Spleen (tissue), 13 donors: ENCODE results near the gene SET. TPM values are rescaled to one million over a fixed set of nuclear protein-coding genes. Genes with fewer than 3 reads are reported as not detected.

Experiments
- DNase-seq: peaks from one replicate; pipeline ENCODE4 v3.0.0-alpha.2; 2020
- H3K27ac ChIP-seq, 8 donors: fragments of 200-600 bp; sonication (generic) in 7 of 8; 1 replicate in 4 of 8; 2 replicates in 4 of 8; pipeline versions ENCODE4 v1.5.0 to v1.8.0; 2016 to 2021; ENCODE audit warnings: inconsistent platforms in 4 of 8, mild to moderate bottlenecking in 4 of 8, moderate library complexity in 1 of 8
- H3K27me3 ChIP-seq, 7 donors: fragments of 200-600 bp; sonication (generic) in 6 of 7; replicated peaks in 1 of 7; 1 replicate in 4 of 7; 2 replicates in 3 of 7; pipeline versions ENCODE4 v1.5.0 to v1.8.0; 2016 to 2021; ENCODE audit warnings: inconsistent platforms in 3 of 7, mild to moderate bottlenecking in 1 of 7
- H3K36me3 ChIP-seq, 6 donors: fragments of 200-600 bp; sonication (generic) in 5 of 6; 1 replicate in 4 of 6; 2 replicates in 2 of 6; pipeline versions ENCODE4 v1.5.0 to v1.8.0; 2016 to 2021; ENCODE audit warnings: inconsistent platforms in 2 of 6
- H3K4me1 ChIP-seq, 6 donors: fragments of 200-600 bp; sonication (generic) in 5 of 6; 1 replicate in 3 of 6; 2 replicates in 3 of 6; pipeline versions ENCODE4 v1.5.0 to v1.8.0; 2016 to 2021; ENCODE audit warnings: inconsistent platforms in 3 of 6
- H3K4me3 ChIP-seq, 8 donors: fragments of 200-600 bp; sonication (generic) in 7 of 8; 1 replicate in 4 of 8; 2 replicates in 4 of 8; pipeline versions ENCODE4 v1.5.0 to v1.8.0; 2016 to 2021; ENCODE audit warnings: inconsistent platforms in 4 of 8, mild to moderate bottlenecking in 4 of 8, moderate library complexity in 2 of 8
- H3K9me3 ChIP-seq, 8 donors: fragments of 200-600 bp; sonication (generic) in 7 of 8; 1 replicate in 4 of 8; 2 replicates in 4 of 8; pipeline versions ENCODE4 v1.5.0 to v1.8.0; 2016 to 2021; ENCODE audit warnings: inconsistent platforms in 4 of 8
- POLR2A ChIP-seq, 3 donors: fragments of 450-650 bp; IDR thresholded peaks; one replicate each; pipeline ENCODE4 v1.5.1; 2017; ENCODE audit warnings: antibody characterized with exemption in 3 of 3, mild to moderate bottlenecking in 1 of 3
- POLR2AphosphoS5 ChIP-seq, 3 donors: sonication (generic); formaldehyde crosslinking; IDR thresholded peaks; one replicate each; pipeline ENCODE4 v1.5.1; 2017; ENCODE audit warnings: antibody characterized with exemption in 3 of 3
- WGBS, 5 donors: extraction: QIAGEN DNeasy Blood & Tissue Kit in 3 of 5; methylation state at CpG; one replicate each; pipeline versions ENCODE4 v1.1.5 to v1.1.7; 2013 to 2018; 5-methylcytosine and 5-hydroxymethylcytosine counted together
- intact Hi-C: fragments of 100-400 bp; cut with DNase I; formaldehyde crosslinking; loops from one replicate; pipeline ENCODE4 v1.15.0; 2023; ENCODE audit warnings: low total_unique reads
- long read RNA-seq, 2 donors: transcript quantifications; one replicate each; lab custom pipeline, GENCODE V29; 2026
- polyA plus RNA-seq, 3 donors: library from polyadenylated mRNA; stranded (reverse); fragments of 200-250 nt; gene quantifications; one replicate each; pipeline ENCODE4 v1.2.1, GENCODE V29; 2013
- total RNA-seq, 7 donors: library from RNA; depleted of rRNA in 3 of 7; stranded (reverse); fragments of >200 nt in 3 of 7; fragmentation: NEBNext Ultra II Directional in 4 of 7; extraction: Animal tissue kit (Norgen Biotek cat#: 25700) in 4 of 7; gene quantifications; one replicate each; pipeline versions ENCODE4 v1.1.0 to v1.2.1, GENCODE V29; 2016 to 2021
- TF ChIP-seq, protein P1 (sequence below), 11 experiments: fragments of 200-600 bp in 7 of 11; fragments of 450-650 bp in 4 of 11; sonication (generic) in 4 of 11; IDR thresholded peaks in 8 of 11; conservative IDR thresholded peaks in 3 of 11; 1 replicate in 7 of 11; 2 replicates in 4 of 11; pipeline versions ENCODE4 v1.4.0 to v1.8.0; 2016 to 2021; ENCODE audit warnings: antibody characterized with exemption in 11 of 11, inconsistent platforms in 4 of 11, mild to moderate bottlenecking in 1 of 11
- donor health status: healthy with polysubstance abuse.
- donor health status: DM: no; HTN: no; CAD: no; lungs with moderate emphysema.
- donor health status: DM: no; HTN: no; CAD: no.
- donor health status: Bipolar disorder and iron deficiency.
- donor health status: healthy.
- donor health status: DM: no; HTN: no; CAD: no.
- donor health status: DM: yes; HTN: yes; CAD: no.

SET gene, protein sequence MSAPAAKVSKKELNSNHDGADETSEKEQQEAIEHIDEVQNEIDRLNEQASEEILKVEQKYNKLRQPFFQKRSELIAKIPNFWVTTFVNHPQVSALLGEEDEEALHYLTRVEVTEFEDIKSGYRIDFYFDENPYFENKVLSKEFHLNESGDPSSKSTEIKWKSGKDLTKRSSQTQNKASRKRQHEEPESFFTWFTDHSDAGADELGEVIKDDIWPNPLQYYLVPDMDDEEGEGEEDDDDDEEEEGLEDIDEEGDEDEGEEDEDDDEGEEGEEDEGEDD
- total RNA-seq = 100 to 1,000 TPM; 140 to 251 (median 216) TPM
- polyA plus RNA-seq = 100 to 1,000 TPM; 127 to 159 (median 158) TPM
- long read RNA-seq, donor 1, transcript SET-201 (8 exons, 2,915 nt) = major isoform, 102 of 257 reads
- long read RNA-seq, donor 1, transcript SET-204 (8 exons, 2,850 nt) = minor isoform, 9 of 257 reads
- long read RNA-seq, donor 1, partial matches to known transcripts = 146 of 257 reads
- long read RNA-seq, donor 1, other reads (novel, unspliced or antisense) = 0 of 257 reads
- long read RNA-seq, donor 2, transcript SET-201 (8 exons, 2,915 nt) = major isoform, 86 of 192 reads
- long read RNA-seq, donor 2, transcript SET-204 (8 exons, 2,850 nt) = minor isoform, 5 of 192 reads
- long read RNA-seq, donor 2, partial matches to known transcripts = 101 of 192 reads
- long read RNA-seq, donor 2, other reads (novel, unspliced or antisense) = 0 of 192 reads

- no peaks in the 10 kb centered on the region for H3K27me3 ChIP-seq
- peak; percentile 99 for DNase-seq
- WGBS, 5 donors = 1 to 12% (median 8%) methylated on average over 20 to 93 of the region's 93 CpGs
- H3K4me1 ChIP-seq = peaks cover 44 to 82% (median 60%) of the 10 kb centered on the region in 6 donors
- TF ChIP-seq POLR2A (IDR thresholded peaks at IDR 0.05) (peak in 2 of 3 donors; percentile 30 to 88), POLR2AphosphoS5 (IDR thresholded peaks at IDR 0.05) (peak; percentile 93 to 94 (median 93))
- TF ChIP-seq, protein P1, sequence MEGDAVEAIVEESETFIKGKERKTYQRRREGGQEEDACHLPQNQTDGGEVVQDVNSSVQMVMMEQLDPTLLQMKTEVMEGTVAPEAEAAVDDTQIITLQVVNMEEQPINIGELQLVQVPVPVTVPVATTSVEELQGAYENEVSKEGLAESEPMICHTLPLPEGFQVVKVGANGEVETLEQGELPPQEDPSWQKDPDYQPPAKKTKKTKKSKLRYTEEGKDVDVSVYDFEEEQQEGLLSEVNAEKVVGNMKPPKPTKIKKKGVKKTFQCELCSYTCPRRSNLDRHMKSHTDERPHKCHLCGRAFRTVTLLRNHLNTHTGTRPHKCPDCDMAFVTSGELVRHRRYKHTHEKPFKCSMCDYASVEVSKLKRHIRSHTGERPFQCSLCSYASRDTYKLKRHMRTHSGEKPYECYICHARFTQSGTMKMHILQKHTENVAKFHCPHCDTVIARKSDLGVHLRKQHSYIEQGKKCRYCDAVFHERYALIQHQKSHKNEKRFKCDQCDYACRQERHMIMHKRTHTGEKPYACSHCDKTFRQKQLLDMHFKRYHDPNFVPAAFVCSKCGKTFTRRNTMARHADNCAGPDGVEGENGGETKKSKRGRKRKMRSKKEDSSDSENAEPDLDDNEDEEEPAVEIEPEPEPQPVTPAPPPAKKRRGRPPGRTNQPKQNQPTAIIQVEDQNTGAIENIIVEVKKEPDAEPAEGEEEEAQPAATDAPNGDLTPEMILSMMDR (IDR thresholded peaks at IDR 0.05 in 8 of 11, conservative IDR thresholded peaks at IDR 0.05 in 3 of 11) = no peak
- intact Hi-C loops = no loop called here
- peak within 1 kb of the TSS; percentile 94 to 99 (median 98) for H3K27ac ChIP-seq
- H3K36me3 ChIP-seq = peaks cover 7 to 28% (median 23%) of the 10 kb centered on the region in 6 donors
- no peaks in the 10 kb centered on the region for H3K9me3 ChIP-seq
- H3K4me3 ChIP-seq = peak within 1 kb of the TSS; percentile 73 to 96 (median 84)
Observed at GRCh38 chr9:128688501-128689292, at the start of gene SET. Gene SET, plus strand, starts transcription at chr9:128689222. Its CDS starts 361 bp downstream, at chr9:128689583.

- no peaks in the 10 kb centered on the region for H3K9me3 ChIP-seq
- peaks cover 0 to 53% (median 4%) of the 10 kb centered on the region in 6 donors for H3K36me3 ChIP-seq
- WGBS, 5 donors = 91 to 97% (median 97%) methylated on average over 16 to 18 of the region's 18 CpGs
- intact Hi-C loops = no loop called here
- no peak overlapping the region for H3K27ac ChIP-seq
- TF ChIP-seq POLR2AphosphoS5 (IDR thresholded peaks at IDR 0.05) (no peak), POLR2A (IDR thresholded peaks at IDR 0.05) (no peak)
- TF ChIP-seq, protein P1 (IDR thresholded peaks at IDR 0.05 in 8 of 11, conservative IDR thresholded peaks at IDR 0.05 in 3 of 11) = no peak
- H3K4me1 ChIP-seq = peaks cover 0 to 40% (median 26%) of the 10 kb centered on the region in 6 donors
- no peak for DNase-seq
- no peak overlapping the region for H3K4me3 ChIP-seq
- H3K27me3 ChIP-seq = no peaks in the 10 kb centered on the region
Observed at GRCh38 chr9:128640603-128641002, 48.4 kb upstream of the SET start.

DNA sequence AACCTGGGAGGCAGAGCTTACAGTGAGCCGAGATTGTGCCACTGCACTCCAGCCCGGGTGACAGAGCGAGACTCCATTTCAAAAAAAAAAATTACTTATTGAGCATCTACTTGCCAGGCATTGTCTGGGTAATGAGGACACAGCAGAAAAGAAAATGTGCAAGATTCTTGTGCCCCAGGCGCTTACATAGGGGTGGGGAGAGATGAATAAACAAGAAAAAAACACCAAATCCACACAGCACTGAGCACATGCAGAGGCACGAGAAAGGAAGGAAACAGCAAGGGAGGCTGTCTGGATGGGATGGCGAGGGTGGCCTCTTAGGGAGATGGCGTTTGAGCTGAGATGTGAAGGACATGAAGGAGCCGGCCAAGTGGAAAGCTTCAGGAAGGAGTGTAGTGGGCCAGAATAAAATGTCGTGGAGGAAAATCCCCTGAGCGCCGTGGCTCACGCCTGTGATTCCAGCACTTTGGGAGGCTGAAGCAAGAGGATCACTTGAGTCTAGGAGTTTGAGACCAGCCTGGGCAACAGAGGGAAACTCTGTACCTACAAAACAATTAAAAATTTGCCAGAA lies 46.3 kb upstream of the SET start:
- Histone ChIP-seq H3K36me3 (peaks cover 0 to 31% (median 0%) of the 10 kb centered on the region in 6 donors), H3K4me1 (peaks cover 0 to 18% (median 14%) of the 10 kb centered on the region in 6 donors), H3K27me3 (no peaks in the 10 kb centered on the region), H3K27ac (peak overlapping the region in 5 of 8 donors; percentile 49 to 66 (median 61)), H3K4me3 (no peak overlapping the region), H3K9me3 (no peaks in the 10 kb centered on the region)
- DNase-seq = no peak
- TF ChIP-seq POLR2A (IDR thresholded peaks at IDR 0.05) (no peak), POLR2AphosphoS5 (IDR thresholded peaks at IDR 0.05) (no peak)
- TF ChIP-seq, protein P1 (IDR thresholded peaks at IDR 0.05 in 8 of 11, conservative IDR thresholded peaks at IDR 0.05 in 3 of 11) = no peak
- 67 to 75% (median 69%) methylated on average over 12 of the region's 12 CpGs for WGBS, 5 donors
- intact Hi-C loops = no loop called here
